IPS-15b (cell line): ENCODE measurements around the gene PRKCA.

Experiments used
- H3K27me3 ChIP-seq: one replicate; pipeline ENCODE4 v1.6.1; 2013; ENCODE audit warnings: low read length; ENCODE audit not compliant: control insufficient read depth, insufficient read depth
- H3K36me3 ChIP-seq: one replicate; pipeline ENCODE4 v1.6.1; 2013; ENCODE audit warnings: low read length; ENCODE audit not compliant: control insufficient read depth, insufficient read depth
- H3K4me1 ChIP-seq: one replicate; pipeline ENCODE4 v1.6.1; 2013; ENCODE audit warnings: mild to moderate bottlenecking, low read length; ENCODE audit not compliant: control insufficient read depth, insufficient read depth
- H3K4me3 ChIP-seq: one replicate; pipeline ENCODE4 v1.5.1; 2013; ENCODE audit warnings: low read depth, low read length
- H3K9ac ChIP-seq: one replicate; pipeline ENCODE4 v1.6.1; 2013; ENCODE audit warnings: low read depth, mild to moderate bottlenecking, low read length
- H3K9me3 ChIP-seq: one replicate; pipeline ENCODE4 v1.6.1; 2013; ENCODE audit warnings: mild to moderate bottlenecking, low read length; ENCODE audit not compliant: control insufficient read depth, insufficient read depth

The PRKCA gene

DNA sequence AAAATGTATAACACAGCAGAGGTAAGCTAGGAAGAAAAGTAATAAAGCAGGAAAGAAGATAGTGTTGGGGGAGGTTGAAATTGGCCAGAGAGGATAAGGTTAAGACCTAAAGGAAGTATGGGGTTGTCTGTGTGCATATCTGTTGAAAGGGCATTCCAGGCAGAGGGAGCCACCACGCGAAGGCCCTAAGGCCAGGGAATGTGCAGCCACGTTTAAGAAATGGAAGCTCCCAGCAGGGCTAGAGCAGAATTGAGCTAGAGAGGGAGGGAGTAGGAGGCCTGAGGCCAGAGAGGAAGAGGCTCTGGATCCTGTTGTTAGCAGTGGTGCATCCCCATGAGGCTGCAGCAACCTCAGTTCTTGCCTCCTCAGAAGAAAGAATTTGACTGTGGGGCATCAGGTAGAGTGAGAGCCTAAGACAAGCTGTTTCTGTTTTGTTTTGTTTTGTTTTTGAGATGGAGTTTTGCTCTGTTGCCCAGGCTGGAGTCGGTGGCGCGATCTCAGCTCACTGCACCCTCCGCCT, 473.5 kb downstream of the PRKCA start:
- Histone ChIP-seq H3K9me3 (no peaks in the 10 kb centered on the region), H3K4me1 (peaks cover 35% of the 10 kb centered on the region), H3K36me3 (no peaks in the 10 kb centered on the region), H3K9ac (no peak overlapping the region), H3K4me3 (no peak overlapping the region), H3K27me3 (no peaks in the 10 kb centered on the region)

DNA sequence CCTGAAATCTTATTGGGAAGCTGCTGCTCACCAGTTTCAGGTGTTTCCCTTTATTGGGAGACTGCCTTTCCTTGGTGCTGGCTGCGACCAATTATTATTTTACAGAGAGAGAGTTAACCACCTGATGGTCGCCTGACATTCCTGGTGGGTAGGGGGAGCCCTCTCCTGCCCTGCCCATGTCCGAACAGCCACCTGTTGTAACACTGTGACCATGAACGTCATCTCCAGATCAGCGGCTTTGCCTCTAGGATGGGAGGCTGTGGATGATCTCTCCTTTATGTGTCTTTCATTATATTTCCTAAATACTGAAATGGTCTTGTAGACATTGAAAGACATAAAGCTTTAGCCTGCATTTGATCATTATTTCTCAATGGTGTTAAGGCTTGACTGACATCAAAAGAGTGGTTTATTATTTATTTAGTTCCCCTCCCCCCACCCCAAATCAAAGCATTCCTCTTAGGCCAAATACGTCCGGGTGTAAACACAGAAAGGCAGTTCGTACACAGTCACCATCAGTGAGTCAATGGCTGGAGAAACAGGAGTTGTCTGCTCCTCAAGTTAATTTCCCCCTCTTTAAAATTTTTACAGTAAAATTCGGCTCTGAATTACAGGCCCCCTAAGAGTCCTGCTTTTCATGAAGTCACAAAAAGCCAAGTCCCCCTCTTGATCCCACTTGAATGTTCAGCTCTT, 474.7 kb downstream of the PRKCA start:
- no peak overlapping the region for H3K4me3 ChIP-seq
- H3K9me3 ChIP-seq, result no peaks in the 10 kb centered on the region
- peaks cover 35% of the 10 kb centered on the region for H3K4me1 ChIP-seq
- H3K27me3 ChIP-seq, result no peaks in the 10 kb centered on the region
- H3K36me3 ChIP-seq, result no peaks in the 10 kb centered on the region
- peak overlapping the region; percentile 4 for H3K9ac ChIP-seq

DNA sequence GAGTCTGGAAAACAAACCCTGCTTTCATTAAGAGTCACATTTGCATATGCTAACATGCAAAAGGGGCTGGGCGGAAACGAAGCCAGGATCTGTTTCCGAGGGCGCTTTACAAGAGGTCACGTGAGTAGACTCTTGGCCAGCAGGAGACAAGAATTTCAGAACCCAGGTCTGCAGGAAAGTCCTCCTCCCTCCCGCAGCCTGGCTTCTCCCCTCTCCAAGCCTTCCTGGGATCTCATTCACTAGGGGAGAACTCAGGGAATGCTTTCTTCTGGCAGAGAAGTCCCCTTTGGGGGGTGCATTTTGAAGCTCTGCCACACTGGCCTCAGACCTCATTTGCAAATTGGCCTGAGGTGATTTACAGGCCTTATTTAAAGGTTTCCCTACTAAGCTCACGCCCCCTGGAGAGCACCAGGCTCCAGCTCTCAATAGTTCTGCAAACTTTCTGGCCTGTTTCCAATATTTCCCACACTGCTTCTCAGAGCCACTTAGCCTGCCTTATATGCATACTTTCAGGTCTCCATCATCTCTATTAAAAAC, 475.3 kb downstream of the PRKCA start:
- no peak overlapping the region for H3K9ac ChIP-seq
- peaks cover 35% of the 10 kb centered on the region for H3K4me1 ChIP-seq
- H3K4me3 ChIP-seq, result no peak overlapping the region
- no peaks in the 10 kb centered on the region for H3K36me3 ChIP-seq
- no peaks in the 10 kb centered on the region for H3K27me3 ChIP-seq
- H3K9me3 ChIP-seq, result no peaks in the 10 kb centered on the region

- Histone ChIP-seq H3K9me3 (no peaks in the 10 kb centered on the region), H3K9ac (no peak overlapping the region), H3K27me3 (no peaks in the 10 kb centered on the region), H3K36me3 (no peaks in the 10 kb centered on the region), H3K4me1 (peaks cover 35% of the 10 kb centered on the region), H3K4me3 (no peak overlapping the region)
These were observed 476.3 kb downstream of the PRKCA start for GRCh38 chr17:66778531-66779236.

DNA sequence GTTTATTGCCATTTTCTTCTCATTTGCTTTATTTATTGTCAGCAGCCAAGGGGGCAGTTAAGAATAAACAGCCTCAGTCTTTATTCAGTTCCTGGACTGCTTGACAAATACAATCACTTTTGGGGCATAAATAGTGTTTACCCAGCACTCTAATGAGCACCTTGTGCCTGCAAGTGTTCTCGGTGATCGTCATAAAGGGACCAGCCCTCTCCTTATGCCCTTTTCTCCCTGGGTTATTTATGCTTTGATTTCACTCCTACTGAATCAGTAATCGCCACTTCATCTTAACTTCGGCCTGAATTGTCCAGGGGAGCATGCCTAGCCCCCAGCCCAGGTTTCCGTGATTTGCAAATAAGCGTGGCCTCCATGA, 476.8 kb downstream of the PRKCA start:
- Histone ChIP-seq H3K9ac (no peak overlapping the region), H3K4me1 (peaks cover 35% of the 10 kb centered on the region), H3K36me3 (no peaks in the 10 kb centered on the region), H3K4me3 (no peak overlapping the region), H3K9me3 (no peaks in the 10 kb centered on the region), H3K27me3 (no peaks in the 10 kb centered on the region)

DNA sequence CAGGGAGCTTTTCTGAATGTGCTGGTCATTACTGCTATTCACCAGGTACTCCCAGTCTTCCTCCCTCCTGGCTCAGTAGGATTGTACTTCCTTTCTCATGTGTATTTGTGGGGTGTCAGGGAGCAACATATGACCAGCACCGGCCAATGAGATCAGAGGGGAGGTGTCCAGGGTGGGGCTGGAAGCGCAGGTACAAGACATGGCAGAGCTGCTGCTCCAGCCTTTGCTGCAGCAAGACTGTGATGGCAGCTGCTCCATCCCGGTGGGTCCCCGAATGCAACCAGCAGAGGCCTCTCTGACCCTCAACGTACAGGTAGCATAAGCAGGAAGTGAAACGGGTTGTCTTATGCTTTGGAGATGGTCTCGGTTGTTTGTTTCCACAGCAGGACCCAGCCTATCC, 478.7 kb downstream of the PRKCA start:
- Histone ChIP-seq H3K9ac (no peak overlapping the region), H3K4me1 (peaks cover 27% of the 10 kb centered on the region)

DNA sequence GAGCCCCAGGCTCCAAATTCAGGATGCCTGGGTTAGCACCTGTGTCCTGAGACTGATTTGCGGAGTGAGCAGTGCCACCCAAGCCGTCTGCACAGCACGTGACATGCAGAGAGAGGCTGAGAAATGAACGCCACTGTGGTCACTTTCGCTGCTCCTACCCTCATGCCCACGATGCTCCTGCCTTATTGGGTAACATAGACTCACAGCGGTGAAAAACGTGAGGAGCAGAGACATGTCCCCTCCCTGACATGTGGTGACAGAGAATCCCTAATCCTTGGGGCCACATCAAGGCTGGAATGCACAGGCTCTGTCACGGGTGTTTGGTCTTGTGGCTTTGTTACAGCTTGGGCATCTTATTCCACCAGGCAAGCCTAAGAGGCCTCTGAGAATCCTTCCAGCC, 480.4 kb downstream of the PRKCA start:
- no peak overlapping the region for H3K4me3 ChIP-seq
- H3K36me3 ChIP-seq, result no peaks in the 10 kb centered on the region
- H3K27me3 ChIP-seq, result no peaks in the 10 kb centered on the region
- no peak overlapping the region for H3K9ac ChIP-seq
- H3K4me1 ChIP-seq, result peaks cover 16% of the 10 kb centered on the region
- no peaks in the 10 kb centered on the region for H3K9me3 ChIP-seq

More for the DNA sequence above, 478.7 kb downstream of the PRKCA start:
- H3K36me3 ChIP-seq, result no peaks in the 10 kb centered on the region
- H3K4me3 ChIP-seq, result no peak overlapping the region
- no peaks in the 10 kb centered on the region for H3K27me3 ChIP-seq
- no peaks in the 10 kb centered on the region for H3K9me3 ChIP-seq

- no peak overlapping the region for H3K9ac ChIP-seq
- H3K27me3 ChIP-seq, result no peaks in the 10 kb centered on the region
- no peaks in the 10 kb centered on the region for H3K9me3 ChIP-seq
- peaks cover 9% of the 10 kb centered on the region for H3K4me1 ChIP-seq
- H3K4me3 ChIP-seq, result no peak overlapping the region
- no peaks in the 10 kb centered on the region for H3K36me3 ChIP-seq
These were observed 481.4 kb downstream of the PRKCA start for GRCh38 chr17:66783656-66784381.

- Histone ChIP-seq H3K4me3 (no peak overlapping the region), H3K9me3 (no peaks in the 10 kb centered on the region), H3K27me3 (no peaks in the 10 kb centered on the region), H3K4me1 (peaks cover under 1% of the 10 kb centered on the region), H3K9ac (no peak overlapping the region), H3K36me3 (no peaks in the 10 kb centered on the region)
These were observed 482.4 kb downstream of the PRKCA start for GRCh38 chr17:66784621-66785364.

- no peaks in the 10 kb centered on the region for H3K4me1 ChIP-seq
- no peaks in the 10 kb centered on the region for H3K9me3 ChIP-seq
- no peak overlapping the region for H3K9ac ChIP-seq
- H3K27me3 ChIP-seq, result no peaks in the 10 kb centered on the region
- no peak overlapping the region for H3K4me3 ChIP-seq
- no peaks in the 10 kb centered on the region for H3K36me3 ChIP-seq
These were observed 483.7 kb downstream of the PRKCA start for GRCh38 chr17:66786107-66786506.

DNA sequence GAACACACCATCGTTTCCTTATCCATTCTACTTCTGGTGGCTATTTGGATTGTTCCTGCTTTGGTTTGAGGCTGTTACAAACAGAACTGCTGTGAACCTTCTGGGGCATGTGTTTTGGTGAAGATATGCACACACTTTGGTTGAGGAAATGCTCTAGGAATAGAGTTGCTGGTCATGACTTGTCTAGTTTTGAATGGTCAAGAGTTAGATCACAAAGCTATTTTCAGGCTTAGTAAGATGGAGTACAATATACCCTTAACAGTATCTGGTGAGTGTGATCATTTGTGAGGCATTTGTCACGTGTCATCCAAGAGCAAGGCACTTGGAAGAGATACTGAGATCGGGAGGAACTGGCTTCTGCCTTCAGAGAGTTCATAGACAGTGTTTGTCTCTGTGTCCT, 485.5 kb downstream of the PRKCA start:
- Histone ChIP-seq H3K4me1 (no peaks in the 10 kb centered on the region), H3K9me3 (no peaks in the 10 kb centered on the region), H3K36me3 (no peaks in the 10 kb centered on the region), H3K4me3 (no peak overlapping the region), H3K27me3 (no peaks in the 10 kb centered on the region), H3K9ac (no peak overlapping the region)
